SU-DHL-6 (cell line): ENCODE data around the gene UBE2A.
A peak's percentile ranks its signal among the peaks of the same experiment; 100 is the strongest.

Experiments used
- H2AFZ ChIP-seq: fragments of 200-600 bp; sonication (generic); 2 replicates; pipeline ENCODE4 v1.6.1; 2014; ENCODE audit warnings: low read depth, mild to moderate bottlenecking, moderate library complexity, mixed read lengths, antibody characterized with exemption, low read length; ENCODE audit not compliant: severe bottlenecking
- H3F3A ChIP-seq: fragments of 200-600 bp; shearing (Covaris generic); 2 replicates; pipeline ENCODE4 v1.6.0; 2016; ENCODE audit warnings: antibody characterized with exemption, mild to moderate bottlenecking; ENCODE audit not compliant: insufficient read depth
- H3K27ac ChIP-seq: fragments of 200-600 bp; sonication (generic); 2 replicates; pipeline ENCODE4 v1.5.1; 2016; ENCODE audit warnings: low read depth, mild to moderate bottlenecking, low read length, moderate library complexity, mixed read lengths
- H3K27me3 ChIP-seq: fragments of 200-600 bp; sonication (generic), shearing (Covaris generic); 2 replicates; pipeline ENCODE4 v1.6.0; 2014; ENCODE audit warnings: mild to moderate bottlenecking, low read length
- H3K36me3 ChIP-seq: fragments of 200-600 bp; sonication (generic); 2 replicates; pipeline ENCODE4 v1.6.1; 2014; ENCODE audit warnings: mild to moderate bottlenecking, low read length, mixed read lengths
- H3K4me2 ChIP-seq: fragments of 300-600, 200-600 bp; shearing (Covaris generic), sonication (generic); 2 replicates; pipeline ENCODE4 v1.6.0; 2014; ENCODE audit warnings: low read length, low read depth, mild to moderate bottlenecking; ENCODE audit not compliant: poor library complexity, severe bottlenecking
- H3K4me3 ChIP-seq: fragments of 200-600 bp; sonication (generic); 2 replicates; pipeline ENCODE4 v1.5.1; 2014; ENCODE audit warnings: antibody characterized with exemption, low read length, mild to moderate bottlenecking, mixed read lengths; ENCODE audit not compliant: insufficient read depth, poor library complexity, severe bottlenecking
- H3K79me2 ChIP-seq: fragments of 200-600 bp; sonication (generic); 2 replicates; pipeline ENCODE4 v1.6.1; 2014; ENCODE audit warnings: mild to moderate bottlenecking, low read length, moderate library complexity; ENCODE audit not compliant: insufficient read depth
- H3K9ac ChIP-seq: fragments of 200-600 bp; sonication (generic); 2 replicates; pipeline ENCODE4 v1.7.0; 2014; ENCODE audit warnings: mild to moderate bottlenecking, low read length
- H3K9me2 ChIP-seq: fragments of 200-600 bp; sonication (generic); replicated peaks from 2 replicates; pipeline ENCODE4 v1.6.1; 2014; ENCODE audit warnings: low read length; ENCODE audit not compliant: insufficient read depth
- H3K9me3 ChIP-seq: fragments of 200-600 bp; sonication (generic); 2 replicates; pipeline ENCODE4 v1.6.1; 2014; ENCODE audit warnings: low read length, mixed read lengths; ENCODE audit not compliant: insufficient read depth
- H4K20me1 ChIP-seq: fragments of 200-600 bp; sonication (generic); 2 replicates; pipeline ENCODE4 v1.6.1; 2014; ENCODE audit warnings: low read depth, mild to moderate bottlenecking, antibody characterized with exemption, low read length, moderate library complexity, mixed read lengths
- EZH2phosphoT487 ChIP-seq: fragments of 200-600 bp; sonication (generic), shearing (Covaris generic); conservative IDR thresholded peaks from 2 replicates; pipeline ENCODE4 v1.6.1; 2018; ENCODE audit warnings: mild to moderate bottlenecking, antibody characterized with exemption, low read length, moderate library complexity, mixed read lengths
- TF ChIP-seq, protein P1 (sequence below): fragments of 200-600 bp; sonication (generic); IDR thresholded peaks from one replicate; pipeline ENCODE4 v1.5.1; 2017; ENCODE audit warnings: antibody characterized with exemption, mild to moderate bottlenecking, low read length, moderate library complexity; ENCODE audit not compliant: insufficient read depth, poor library complexity, severe bottlenecking

Gene UBE2A

DNA sequence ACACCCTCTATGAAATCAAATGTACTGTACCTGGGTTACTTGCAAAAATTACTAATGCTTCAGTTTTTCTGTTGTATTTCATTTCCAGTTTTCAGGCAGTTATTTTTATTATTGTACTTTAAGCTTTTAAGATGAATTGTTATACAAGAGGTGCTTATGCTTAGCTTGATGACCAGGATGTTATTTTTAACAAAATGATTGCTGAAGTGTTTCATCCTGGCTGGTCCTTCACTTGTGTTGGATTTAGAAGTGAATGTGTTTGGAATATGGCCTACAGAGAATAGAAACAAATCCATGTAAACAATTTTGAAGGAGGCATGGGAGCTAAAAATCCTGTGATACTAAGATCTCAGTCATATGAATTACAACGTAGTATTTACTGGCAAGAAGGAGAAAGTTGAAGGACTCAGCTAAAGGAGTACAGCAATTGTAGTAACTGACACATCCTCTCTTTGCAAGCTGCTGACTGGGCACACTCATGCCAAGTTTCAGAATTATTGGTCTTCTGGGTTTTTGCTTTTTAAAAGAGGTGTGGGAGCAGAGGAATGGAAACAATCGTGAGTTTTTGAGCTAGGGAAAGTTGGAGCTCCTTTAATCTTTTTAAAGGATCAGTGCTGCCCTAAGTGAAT, 9.2 kb downstream of the UBE2A start:
- H4K20me1 ChIP-seq, result no peaks in the 10 kb centered on the region
- no peaks in the 10 kb centered on the region for H3K79me2 ChIP-seq
- H3F3A ChIP-seq, result peaks cover 23% of the 10 kb centered on the region; the same call in 1 of the 2 replicates
- TF ChIP-seq, protein P1, sequence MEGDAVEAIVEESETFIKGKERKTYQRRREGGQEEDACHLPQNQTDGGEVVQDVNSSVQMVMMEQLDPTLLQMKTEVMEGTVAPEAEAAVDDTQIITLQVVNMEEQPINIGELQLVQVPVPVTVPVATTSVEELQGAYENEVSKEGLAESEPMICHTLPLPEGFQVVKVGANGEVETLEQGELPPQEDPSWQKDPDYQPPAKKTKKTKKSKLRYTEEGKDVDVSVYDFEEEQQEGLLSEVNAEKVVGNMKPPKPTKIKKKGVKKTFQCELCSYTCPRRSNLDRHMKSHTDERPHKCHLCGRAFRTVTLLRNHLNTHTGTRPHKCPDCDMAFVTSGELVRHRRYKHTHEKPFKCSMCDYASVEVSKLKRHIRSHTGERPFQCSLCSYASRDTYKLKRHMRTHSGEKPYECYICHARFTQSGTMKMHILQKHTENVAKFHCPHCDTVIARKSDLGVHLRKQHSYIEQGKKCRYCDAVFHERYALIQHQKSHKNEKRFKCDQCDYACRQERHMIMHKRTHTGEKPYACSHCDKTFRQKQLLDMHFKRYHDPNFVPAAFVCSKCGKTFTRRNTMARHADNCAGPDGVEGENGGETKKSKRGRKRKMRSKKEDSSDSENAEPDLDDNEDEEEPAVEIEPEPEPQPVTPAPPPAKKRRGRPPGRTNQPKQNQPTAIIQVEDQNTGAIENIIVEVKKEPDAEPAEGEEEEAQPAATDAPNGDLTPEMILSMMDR, result no peak
- TF ChIP-seq EZH2phosphoT487, result no peak
- H3K9me2 ChIP-seq, result no peaks in the 10 kb centered on the region
- H3K27ac ChIP-seq, result no peak overlapping the region
- no peaks in the 10 kb centered on the region for H3K27me3 ChIP-seq
- H3K9me3 ChIP-seq, result no peaks in the 10 kb centered on the region
- H3K36me3 ChIP-seq, result peaks cover 1% of the 10 kb centered on the region; the same call in 1 of the 2 replicates
- no peak overlapping the region for H3K4me3 ChIP-seq
- no peak overlapping the region for H2AFZ ChIP-seq
- H3K9ac ChIP-seq, result no peak overlapping the region
- no peak overlapping the region for H3K4me2 ChIP-seq

DNA sequence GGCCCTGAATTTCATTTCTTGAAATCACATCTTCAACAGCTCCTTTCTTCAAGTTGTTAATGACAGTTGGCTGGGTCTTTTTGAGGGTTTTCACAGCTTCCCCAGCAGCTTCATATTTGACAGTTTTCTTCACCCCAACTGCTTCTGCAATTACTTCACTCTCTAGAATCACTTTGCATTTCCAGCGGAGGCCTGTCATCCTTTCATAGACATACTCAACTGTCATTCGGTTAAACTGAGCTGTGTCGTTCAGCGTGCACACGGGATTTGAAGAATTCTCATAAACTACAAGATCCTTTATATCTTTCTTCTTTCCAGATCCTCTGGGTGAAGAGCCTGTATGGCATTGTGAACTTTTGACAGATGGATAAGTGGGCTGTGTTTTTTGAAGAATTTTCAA, 15.4 kb downstream of the UBE2A start:
- Histone ChIP-seq H3K36me3 (peaks cover 13% of the 10 kb centered on the region; the same call in 1 of the 2 replicates), H4K20me1 (no peaks in the 10 kb centered on the region), H3F3A (peaks cover 3% of the 10 kb centered on the region; the same call in 1 of the 2 replicates), H3K4me2 (no peak overlapping the region), H3K9me3 (no peaks in the 10 kb centered on the region), H3K27me3 (no peaks in the 10 kb centered on the region), H3K9ac (no peak overlapping the region), H2AFZ (no peak overlapping the region), H3K27ac (no peak overlapping the region), H3K9me2 (no peaks in the 10 kb centered on the region), H3K4me3 (no peak overlapping the region), H3K79me2 (no peaks in the 10 kb centered on the region)
- TF ChIP-seq, protein P1, result no peak
- no peak for TF ChIP-seq EZH2phosphoT487

DNA sequence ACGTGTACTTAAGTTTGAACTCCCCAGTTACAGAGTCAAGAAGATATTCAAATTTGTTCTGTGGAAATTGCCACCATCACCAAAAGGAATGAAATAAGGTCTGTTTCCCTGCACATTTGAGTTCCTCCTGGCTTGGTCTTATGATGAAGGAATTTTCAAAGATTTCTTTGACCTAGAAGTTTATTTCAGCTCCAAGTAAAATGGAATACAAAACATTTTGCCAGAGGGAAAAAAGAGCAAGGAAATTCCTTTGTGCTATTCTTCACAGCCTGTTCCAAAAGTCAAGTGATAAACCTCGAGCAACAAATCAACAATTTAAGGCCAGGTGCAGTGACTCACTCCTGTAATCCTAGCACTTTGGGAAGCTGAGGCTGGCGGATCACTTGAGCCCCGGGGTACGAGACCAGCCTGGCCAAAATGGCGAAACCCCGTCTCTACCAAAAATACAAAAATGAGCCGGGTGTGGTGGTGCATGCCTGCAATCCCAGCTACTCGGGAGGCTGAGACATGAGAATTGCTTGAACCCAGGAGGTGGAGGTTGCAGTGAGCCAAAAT, 28.4 kb downstream of the UBE2A start:
- peak overlapping the region; percentile 10 for H3K4me2 ChIP-seq
- no peak overlapping the region for H3K4me3 ChIP-seq

More for the DNA sequence above, 28.4 kb downstream of the UBE2A start:
- Histone ChIP-seq H2AFZ (no peak overlapping the region), H3K27ac (no peak overlapping the region), H3K9me2 (no peaks in the 10 kb centered on the region), H3K9me3 (no peaks in the 10 kb centered on the region), H3K9ac (no peak overlapping the region), H3K36me3 (no peaks in the 10 kb centered on the region), H3K27me3 (no peaks in the 10 kb centered on the region), H4K20me1 (0 out of 2 replicates have a peak, but pooled peaks cover 5% of the 10 kb centered on the region), H3F3A (no peaks in the 10 kb centered on the region), H3K79me2 (peaks cover 64% of the 10 kb centered on the region)
- TF ChIP-seq, protein P1, result no peak
- TF ChIP-seq EZH2phosphoT487, result no peak
